COR-L47 (cell line): Measurements from ENCODE around the gene PTPDC1.

Source experiments
- DNase-seq: peaks from one replicate; lab custom pipeline; 2025; lab: John Stamatoyannopoulos, UW

The PTPDC1 gene, protein sequence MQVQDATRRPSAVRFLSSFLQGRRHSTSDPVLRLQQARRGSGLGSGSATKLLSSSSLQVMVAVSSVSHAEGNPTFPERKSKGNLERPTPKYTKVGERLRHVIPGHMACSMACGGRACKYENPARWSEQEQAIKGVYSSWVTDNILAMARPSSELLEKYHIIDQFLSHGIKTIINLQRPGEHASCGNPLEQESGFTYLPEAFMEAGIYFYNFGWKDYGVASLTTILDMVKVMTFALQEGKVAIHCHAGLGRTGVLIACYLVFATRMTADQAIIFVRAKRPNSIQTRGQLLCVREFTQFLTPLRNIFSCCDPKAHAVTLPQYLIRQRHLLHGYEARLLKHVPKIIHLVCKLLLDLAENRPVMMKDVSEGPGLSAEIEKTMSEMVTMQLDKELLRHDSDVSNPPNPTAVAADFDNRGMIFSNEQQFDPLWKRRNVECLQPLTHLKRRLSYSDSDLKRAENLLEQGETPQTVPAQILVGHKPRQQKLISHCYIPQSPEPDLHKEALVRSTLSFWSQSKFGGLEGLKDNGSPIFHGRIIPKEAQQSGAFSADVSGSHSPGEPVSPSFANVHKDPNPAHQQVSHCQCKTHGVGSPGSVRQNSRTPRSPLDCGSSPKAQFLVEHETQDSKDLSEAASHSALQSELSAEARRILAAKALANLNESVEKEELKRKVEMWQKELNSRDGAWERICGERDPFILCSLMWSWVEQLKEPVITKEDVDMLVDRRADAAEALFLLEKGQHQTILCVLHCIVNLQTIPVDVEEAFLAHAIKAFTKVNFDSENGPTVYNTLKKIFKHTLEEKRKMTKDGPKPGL

DNA sequence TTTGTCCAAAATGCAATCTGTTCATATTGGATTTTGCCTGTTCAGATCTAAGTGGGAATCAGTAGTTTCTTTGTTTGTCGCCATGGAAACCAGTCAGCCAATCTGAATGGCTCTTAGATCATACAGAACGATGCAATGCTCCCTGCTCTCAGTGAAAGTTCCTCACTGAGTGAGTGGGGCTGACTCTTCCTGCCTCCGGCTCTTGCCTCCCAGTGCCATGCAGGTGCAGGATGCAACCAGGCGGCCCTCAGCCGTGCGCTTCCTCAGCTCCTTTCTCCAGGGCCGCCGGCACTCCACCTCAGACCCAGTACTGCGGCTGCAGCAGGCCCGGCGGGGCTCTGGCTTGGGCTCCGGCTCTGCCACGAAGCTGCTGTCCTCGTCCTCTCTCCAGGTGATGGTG is at the start of gene PTPDC1:
PTPDC1 (plus strand) TSS at position 151 of the 400 bp plus-strand sequence; CDS start at position 218, 67 bp downstream.
- DNase-seq, result peak; percentile 37

DNA sequence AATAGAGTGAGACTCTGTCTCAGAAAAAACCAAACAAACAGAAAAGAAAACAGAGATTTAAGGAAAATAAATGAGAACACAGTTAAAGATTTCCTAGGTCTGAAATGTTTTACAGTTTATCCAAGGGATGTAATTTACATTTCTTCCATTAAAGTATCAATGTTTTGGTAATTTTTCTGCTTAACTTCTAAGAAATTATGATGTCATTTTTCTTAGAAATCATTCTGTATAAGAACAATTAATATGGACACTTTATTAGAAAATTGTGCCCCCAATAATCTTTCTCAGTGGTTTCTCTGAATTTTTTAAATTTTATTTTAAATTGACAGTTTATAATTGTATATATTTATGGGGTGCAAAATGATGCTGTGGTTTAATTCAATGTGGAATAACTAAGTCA is 49.8 kb upstream of the PTPDC1 start:
- DNase-seq, result no peak

DNA sequence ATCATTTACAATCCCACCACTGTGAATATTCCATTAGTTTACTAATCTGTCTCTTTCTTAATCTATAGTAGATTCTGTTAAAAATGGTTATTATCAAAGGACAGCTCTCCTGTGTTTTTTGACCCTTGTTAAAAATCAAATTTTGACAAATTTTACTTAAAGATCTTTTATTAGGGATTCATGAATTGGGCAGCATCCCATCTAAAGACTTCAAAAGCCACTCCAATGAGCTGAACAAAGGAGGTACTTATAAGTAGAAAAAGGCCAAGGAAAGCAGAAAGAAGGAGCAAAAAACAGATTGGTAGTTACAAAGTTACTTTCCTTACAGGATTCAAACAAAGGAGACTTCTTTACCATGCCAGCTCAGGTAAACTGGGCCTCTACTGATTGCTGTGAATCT is 44.5 kb upstream of the PTPDC1 start:
- no peak for DNase-seq

DNA sequence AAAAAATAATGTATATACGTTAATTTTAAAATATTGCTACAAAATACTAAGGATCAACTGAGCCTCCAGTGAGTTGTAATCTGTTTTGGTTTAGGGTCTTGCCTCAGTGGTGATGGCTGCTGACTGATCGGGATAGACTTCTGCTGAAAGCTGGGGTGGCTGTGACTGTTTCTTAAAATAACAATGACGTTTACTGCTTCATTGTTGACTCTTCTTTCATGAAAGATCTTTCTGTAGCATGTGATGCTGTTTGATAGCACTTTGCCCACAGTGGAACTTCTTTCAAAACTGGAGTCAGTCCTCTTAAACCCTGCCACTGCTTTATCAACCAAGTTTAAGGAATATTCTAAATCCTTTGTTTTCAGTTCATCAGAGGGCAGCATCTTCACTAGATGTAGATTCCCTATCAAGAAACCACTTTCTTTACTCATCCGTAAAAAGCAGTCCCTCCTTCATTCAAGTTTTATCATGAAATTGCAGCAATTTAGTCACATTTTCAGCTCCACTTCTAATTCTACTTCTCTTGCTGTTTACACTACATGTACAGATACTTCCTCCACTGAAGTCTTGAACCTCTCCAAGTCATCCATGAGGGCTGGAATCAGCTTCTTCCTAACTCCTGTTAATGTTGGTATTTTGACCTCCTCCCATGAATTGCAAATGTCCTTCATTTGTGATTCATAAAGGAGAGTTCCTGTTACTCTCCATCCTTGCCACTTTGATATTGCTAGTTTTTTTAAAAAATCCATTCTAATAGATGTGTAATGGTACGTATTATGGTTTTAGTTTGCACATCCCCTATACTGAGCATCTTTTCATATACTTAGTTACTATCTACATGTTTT is 41.5 kb upstream of the PTPDC1 start:
- DNase-seq, result no peak

DNA sequence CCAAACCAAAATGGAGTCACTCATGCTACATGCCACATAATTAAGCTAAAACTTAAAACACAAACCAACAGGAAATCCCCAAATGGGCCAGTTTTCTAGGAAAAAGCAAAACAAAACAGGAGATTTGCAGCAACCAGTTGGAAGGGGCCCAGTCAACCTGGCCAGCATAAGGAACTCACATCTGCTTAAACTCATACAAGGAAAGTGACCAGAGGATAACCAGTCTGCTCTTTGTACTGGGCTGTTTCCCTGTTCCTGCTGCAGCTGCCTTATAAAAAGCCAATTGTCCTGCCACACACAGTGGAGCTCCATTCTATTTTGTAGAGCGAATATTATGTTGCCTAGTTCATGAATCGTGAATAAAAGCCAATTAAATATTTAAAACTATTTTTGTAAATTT is 29.5 kb upstream of the PTPDC1 start:
- no peak for DNase-seq

DNA sequence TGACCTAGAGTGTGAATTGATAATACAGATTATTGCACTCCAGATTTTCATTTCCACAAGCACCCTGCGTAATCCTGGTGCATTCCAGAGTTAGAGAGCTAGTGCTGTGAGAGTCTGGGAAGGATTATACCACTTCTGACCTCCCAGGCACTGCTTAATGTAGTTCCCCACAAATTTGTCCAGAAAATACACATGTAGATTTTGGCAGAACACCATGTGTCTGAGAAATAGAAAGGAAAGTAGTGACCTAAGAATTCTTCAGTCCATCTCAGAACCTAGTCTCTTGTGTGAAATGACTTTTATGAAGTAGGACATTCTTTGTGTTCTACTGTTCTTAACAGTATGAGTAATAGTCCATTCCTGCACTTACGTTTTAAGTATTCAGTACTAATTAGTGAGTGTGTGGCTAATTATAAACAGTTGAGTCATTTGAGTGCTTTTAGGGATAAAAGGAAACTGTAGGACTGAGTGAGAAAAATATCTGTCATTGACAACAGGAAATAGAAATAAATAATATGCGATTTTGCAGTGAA is 27.8 kb upstream of the PTPDC1 start:
- DNase-seq, result no peak

DNA sequence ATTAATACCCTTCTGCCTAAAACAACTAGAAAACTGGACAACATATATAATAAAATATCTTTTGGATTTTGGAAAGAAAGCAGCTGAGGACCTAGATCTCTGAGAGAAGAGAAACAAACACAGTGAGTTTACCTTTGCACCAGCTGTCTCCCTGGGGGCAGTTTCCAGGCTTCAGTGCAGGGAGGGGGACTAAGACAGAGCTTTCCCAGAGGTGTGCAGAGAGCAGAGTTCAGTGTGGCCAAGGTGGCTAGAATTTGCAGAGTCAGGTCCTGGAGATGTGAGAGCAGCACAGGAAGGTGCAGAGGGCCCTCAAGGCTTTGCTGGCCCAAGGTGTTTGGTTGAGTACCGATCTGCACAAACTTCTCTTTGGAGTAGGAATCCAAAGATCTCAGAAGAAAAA is 26.3 kb upstream of the PTPDC1 start:
- no peak for DNase-seq

DNA sequence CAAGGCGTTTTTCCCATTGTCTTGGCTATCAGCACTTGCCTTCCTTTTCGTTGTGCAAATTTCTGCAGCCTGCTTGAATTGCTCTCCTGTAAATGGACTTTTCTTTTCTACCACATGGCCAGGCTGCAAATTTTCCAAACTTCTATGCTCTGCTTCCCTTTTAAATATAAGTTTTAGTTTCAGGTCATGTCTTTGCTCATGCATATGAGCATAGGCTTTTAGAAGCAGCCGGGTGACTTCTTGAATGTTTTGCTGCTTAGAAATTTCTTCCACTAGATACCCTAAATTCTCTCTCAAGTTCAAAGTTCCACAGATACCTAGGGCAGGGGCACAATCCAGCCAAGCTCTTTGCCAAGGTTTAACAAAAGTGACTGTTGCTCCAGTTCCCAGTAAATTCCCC is 22.4 kb upstream of the PTPDC1 start:
- DNase-seq, result no peak

DNA sequence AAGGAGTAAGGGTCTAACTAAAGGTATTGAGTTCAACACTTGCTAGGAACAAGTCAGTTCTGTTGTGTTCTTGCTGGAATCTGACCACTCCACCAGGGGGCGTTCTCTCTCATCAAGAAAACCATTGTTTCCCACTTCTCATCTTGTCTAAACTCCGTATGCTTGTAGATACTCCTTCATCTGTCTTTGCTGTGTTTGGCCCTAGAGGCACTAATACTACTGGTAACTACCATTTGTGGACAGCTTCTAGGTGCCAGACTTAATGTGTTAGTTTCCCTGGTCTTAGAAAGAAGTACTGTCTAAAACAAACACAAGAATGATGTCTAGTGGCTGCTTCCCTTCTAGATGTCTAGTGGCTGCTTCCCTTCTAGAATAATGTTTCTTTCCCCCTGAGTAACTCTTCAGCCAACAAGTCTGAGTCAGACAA is 18.7 kb upstream of the PTPDC1 start:
- peak; percentile 65 for DNase-seq

DNA sequence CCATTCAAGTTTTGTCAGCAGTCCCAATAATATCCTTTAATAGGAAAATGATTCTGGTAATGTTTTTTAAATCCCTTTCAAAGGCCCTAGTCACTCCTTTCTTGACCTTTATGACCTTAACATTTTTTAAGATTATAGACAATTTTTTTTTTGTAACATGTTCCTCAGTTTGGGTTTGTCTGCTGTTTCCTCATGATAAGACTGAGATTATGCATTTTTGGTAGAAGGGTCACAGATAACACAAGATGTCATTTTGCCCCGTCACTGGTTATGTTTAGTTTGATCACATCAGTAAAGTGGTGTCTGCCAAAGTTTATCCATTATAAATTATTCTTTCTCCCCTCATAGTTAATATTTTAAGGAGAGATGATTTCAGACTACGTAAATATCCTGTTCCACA is 16.0 kb upstream of the PTPDC1 start:
- no peak for DNase-seq

DNA sequence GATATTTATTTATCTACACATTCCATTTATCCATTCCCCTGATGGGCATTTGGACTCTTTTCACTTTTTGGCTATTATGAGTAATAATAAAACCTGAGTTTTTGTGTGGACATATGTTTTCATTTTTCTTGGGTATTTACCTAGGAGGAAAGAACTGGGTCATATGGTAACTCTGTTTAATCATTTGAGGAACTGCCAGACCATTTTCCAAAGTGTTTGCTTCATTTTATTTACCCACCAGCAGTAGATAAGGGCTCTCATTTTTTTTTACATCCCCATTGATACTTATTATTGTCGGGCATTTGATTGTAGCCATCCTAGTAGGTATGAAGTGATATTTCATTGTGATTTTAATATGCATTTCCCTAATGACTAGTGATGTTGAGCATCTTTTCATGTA is 7.7 kb upstream of the PTPDC1 start:
- no peak for DNase-seq

DNA sequence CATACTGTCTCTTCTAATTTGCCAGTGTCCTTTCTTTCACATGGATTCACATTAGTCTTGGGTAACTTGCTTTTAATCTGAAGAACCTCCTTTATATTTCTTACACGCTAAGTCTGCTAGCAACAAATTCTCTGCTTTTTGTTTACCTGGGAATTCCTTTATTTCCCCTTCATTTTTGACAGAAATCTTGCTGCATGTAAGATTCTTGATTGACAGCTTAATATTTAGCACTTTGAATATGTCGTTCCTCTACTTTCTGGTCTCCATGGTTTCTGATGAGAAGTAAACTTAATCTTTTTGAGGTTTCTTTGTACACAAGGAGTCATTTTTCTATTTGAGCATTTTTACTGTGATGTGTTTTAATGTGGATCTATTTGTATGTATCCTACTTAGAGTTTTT is 6.2 kb upstream of the PTPDC1 start:
- DNase-seq, result no peak

DNA sequence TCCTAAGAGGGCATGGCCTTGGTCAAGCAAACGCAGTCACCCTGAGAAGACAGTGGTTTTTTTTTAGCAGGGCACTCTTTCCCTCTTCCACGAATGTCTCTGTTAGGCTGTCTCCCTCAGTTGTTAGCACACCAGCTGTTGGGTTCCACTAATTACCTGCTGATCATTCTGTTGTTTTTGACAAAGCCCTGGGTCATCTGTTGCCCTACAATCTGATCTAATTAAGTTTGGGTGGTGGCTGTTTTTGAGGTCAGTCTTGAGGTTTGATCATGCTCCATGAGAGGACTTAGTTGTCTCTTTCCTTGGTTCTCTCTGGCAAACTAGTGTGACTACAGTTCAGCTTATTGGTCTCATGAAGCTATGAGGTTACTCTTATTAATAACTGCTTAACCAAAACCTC is 5.0 kb upstream of the PTPDC1 start:
- no peak for DNase-seq

DNA sequence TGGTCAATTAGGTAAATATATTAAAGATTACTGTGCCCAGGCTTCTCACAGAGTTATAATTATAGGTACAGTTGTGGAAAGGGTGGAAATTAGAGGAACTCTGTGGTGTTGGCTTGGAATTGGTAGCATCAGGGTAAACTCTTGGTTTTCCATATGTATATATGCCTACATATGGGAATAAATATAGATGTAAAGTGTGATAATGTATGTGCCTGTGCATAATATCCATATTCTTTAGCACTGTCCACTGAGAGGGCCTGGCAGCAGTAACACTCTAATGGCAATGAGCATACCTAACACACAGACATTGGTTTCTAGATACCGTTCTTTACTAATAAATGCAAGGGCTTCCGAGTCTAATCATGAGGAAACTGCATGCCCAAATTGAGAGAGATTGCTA is 4.0 kb upstream of the PTPDC1 start:
- no peak for DNase-seq

DNA sequence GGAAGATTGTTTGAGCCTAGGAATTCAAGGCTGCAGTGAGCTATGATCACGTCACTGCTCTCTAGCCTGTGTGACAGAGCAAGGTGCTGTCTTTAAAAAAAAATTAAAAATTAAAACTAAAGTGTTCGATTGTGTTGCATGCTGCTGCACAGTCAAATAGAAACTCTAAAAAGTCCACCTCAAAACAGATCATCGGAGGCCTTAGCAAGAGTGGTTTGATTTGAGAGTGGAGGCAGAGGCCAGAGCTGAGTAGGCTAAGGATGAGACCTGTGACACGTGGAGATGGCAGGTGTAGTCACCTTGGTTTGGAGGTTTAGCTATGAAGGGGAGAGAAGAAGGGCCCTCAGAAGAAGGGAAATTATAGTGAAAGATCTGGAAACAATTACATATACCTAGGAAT is 2.8 kb upstream of the PTPDC1 start:
- no peak for DNase-seq

DNA sequence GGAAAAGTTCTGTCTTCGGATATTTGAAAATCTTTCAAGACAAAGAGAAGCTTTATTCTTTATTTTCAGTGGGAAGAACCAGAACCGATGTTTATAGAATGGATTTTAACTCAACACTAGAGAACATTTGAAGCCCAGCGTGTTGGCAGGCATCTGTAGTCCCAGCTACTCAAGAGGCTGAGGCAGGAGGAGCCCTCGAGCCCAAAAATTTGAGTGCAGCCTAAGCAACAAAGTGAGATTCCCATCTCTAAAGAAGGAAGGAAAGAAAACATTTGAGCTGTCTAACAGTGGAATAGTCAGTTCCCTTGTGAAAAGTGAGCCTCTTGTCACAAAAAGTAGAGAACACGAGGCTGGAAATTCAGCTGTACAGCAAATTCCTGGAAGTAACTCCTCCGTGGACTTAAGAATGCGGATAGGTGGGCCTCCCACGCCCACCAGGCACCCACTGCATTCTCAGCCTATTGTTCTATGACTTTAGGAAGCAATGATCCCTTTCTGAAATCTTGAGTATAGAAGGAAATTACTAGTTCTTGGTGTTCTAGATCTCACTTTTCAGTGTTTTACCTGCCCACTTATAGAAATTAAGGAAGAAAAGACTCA is 2.3 kb upstream of the PTPDC1 start:
- DNase-seq, result no peak

DNA sequence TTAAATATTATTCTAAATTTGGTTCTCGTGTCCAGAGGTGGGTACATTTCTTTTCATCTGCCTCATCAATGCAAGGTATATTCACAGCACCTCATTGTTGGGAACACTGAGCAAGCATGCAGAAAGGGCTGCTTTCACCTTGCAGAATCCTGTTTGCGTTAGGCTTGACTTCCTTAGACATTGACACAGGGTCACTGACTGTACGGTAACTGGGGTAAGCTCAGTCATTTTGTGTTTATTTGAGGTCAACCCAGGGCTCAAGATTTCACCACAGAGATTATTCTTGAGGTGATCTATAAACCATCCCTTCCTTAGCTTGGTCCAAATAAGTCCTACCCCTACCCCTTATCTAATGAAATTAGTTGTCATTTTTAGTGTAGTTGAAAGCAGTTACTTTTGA is 1.7 kb upstream of the PTPDC1 start:
- DNase-seq, result no peak

DNA sequence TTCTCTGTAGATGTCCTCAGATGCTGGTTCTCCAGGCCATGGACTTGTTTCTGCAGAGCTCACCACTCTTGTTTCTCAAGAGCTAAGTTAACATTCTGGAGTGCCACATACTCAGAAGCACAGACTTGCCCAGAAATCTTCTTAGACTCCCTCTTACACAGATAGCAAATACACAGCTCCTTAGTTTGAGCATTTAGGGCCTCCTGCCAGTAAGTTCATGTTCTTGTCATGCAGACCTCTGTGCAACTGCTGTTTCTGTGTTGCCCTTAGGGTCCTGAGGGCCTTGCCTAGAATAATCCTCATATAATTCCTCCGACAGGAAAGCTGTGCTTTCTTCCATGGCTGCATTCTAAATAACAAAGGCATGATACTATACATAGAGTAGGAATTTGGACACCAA is 1.3 kb upstream of the PTPDC1 start:
- no peak for DNase-seq

DNA sequence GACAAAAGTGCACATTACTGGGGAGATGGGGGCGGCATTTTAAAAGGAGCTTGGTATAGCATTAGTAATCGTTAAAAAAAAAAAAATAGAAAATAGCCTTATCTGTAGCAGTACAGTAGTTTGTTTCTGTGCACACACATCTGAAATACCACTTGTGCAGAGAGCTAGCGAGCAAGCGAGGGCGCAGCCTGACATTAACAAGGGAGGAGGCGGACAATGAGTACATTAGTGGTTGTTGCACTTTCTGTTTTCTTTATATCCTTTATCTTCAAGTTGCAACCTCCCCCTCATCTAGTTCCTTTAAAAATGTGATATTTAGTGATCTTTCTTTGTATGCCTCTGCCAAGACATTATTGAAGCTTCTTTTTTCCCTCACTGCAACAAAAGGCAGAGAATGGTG is 880 bp upstream of the PTPDC1 start:
- no peak for DNase-seq

DNA sequence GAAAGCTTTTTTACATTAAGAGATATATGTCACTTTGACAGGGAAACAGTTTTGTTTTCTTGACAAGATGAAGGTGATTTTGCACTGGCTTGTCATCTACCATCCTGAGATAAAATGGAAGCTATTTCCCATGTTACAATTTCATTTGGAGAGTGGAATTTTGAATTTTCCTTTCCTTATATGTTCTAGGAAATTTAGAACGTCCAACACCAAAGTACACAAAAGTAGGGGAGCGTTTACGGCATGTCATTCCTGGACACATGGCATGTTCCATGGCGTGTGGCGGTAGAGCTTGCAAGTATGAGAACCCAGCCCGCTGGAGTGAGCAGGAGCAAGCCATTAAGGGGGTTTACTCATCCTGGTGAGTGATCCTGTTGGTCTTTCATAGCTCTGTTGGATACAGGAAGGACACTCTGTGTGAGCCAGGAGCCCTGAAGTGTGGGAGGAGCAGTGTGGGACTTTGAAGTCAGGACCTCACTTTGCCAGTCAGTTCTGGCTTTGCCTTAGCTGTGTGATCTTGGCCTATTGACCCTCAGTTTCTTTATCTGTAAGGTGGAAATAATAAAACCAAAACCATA is 887 bp downstream of the PTPDC1 start:
- no peak for DNase-seq
